Fibroblast of lung (primary cell): ENCODE results near the gene TRIM41. TPM values are rescaled to one million over a fixed set of nuclear protein-coding genes. Genes with fewer than 3 reads are reported as not detected.

Source experiments
- DNase-seq, 2 donors: peaks; one replicate each; pipeline versions ENCODE4 v3.0.0 to v3.0.0-alpha.2; 2010; ENCODE audit warnings: low read depth in 2 of 2
- H2AFZ ChIP-seq: 2 replicates; pipeline ENCODE4 v1.5.1; 2012; ENCODE audit warnings: low read length, control low read depth, inconsistent platforms
- H3K27ac ChIP-seq: 2 replicates; pipeline ENCODE4 v1.5.1; 2011; ENCODE audit warnings: low read length, control low read depth; ENCODE audit not compliant: insufficient read depth
- H3K27me3 ChIP-seq: 2 replicates; pipeline ENCODE4 v1.5.1; 2011; ENCODE audit warnings: mild to moderate bottlenecking, low read length; ENCODE audit not compliant: control insufficient read depth, insufficient read depth
- H3K36me3 ChIP-seq: 2 replicates; pipeline ENCODE4 v1.5.1; 2011; ENCODE audit warnings: low read length; ENCODE audit not compliant: control insufficient read depth, insufficient read depth
- H3K4me1 ChIP-seq: 2 replicates; pipeline ENCODE4 v1.5.1; 2011; ENCODE audit warnings: low read length; ENCODE audit not compliant: control insufficient read depth, insufficient read depth; ENCODE audit errors: extremely low read depth
- H3K4me2 ChIP-seq: 2 replicates; pipeline ENCODE4 v1.5.1; 2011; ENCODE audit warnings: low read length, control low read depth; ENCODE audit not compliant: insufficient read depth; ENCODE audit errors: extremely low read depth
- H3K4me3 ChIP-seq, 4 experiments: fragments of 200-600 bp in 1 of 4; sonication (generic) in 1 of 4; replicated peaks in 1 of 4; 2 replicates each; pipeline ENCODE4 v1.5.1; 2011 to 2016; ENCODE audit warnings: low read length in 4 of 4, low read depth in 3 of 4, mild to moderate bottlenecking in 3 of 4, control low read depth in 2 of 4, inconsistent platforms in 1 of 4, mixed read lengths in 1 of 4; ENCODE audit not compliant: insufficient read depth in 1 of 4; ENCODE audit errors: control extremely low read depth in 1 of 4
- H3K79me2 ChIP-seq: 2 replicates; pipeline ENCODE4 v1.5.1; 2012; ENCODE audit warnings: mild to moderate bottlenecking, low read length, inconsistent platforms; ENCODE audit not compliant: control insufficient read depth, insufficient read depth
- H3K9ac ChIP-seq: 2 replicates; pipeline ENCODE4 v1.5.1; 2011; ENCODE audit warnings: mild to moderate bottlenecking, low read length, control low read depth; ENCODE audit not compliant: insufficient read depth
- H3K9me3 ChIP-seq: 2 replicates; pipeline ENCODE4 v1.5.1; 2012; ENCODE audit warnings: low read depth, low read length; ENCODE audit not compliant: control insufficient read depth, insufficient read depth
- H4K20me1 ChIP-seq: 2 replicates; pipeline ENCODE4 v1.5.1; 2011; ENCODE audit warnings: low read length; ENCODE audit not compliant: control insufficient read depth, insufficient read depth; ENCODE audit errors: extremely low read depth
- CTCF ChIP-seq, 2 donors: IDR thresholded peaks in 1 of 2; conservative IDR thresholded peaks in 1 of 2; 1 replicate in 1 of 2; 2 replicates in 1 of 2; pipeline ENCODE4 v1.5.1; 2011 to 2012; ENCODE audit warnings: low read length in 2 of 2, control low read depth in 1 of 2, inconsistent platforms in 1 of 2, low read depth in 1 of 2, mild to moderate bottlenecking in 1 of 2
- EZH2 ChIP-seq: IDR thresholded peaks from 2 replicates; pipeline ENCODE4 v1.5.1; 2012; ENCODE audit warnings: low read length, control low read depth, mild to moderate bottlenecking; ENCODE audit errors: missing control alignments
- polyA plus RNA-seq, 2 donors: library from polyadenylated mRNA; depleted of rRNA in 1 of 2; stranded (reverse) in 1 of 2; unstranded in 1 of 2; fragments of >200 nt; gene quantifications; 2 replicates each; pipeline ENCODE4 v1.2.1, GENCODE V29; 2011 to 2012; ENCODE audit warnings: missing spikeins in 1 of 2
- total RNA-seq: library from RNA; depleted of rRNA; stranded (reverse); fragments of >200 nt; gene quantifications from 2 replicates; pipeline ENCODE4 v1.2.1, GENCODE V29; 2014

TRIM41 gene
- total and polyA plus RNA-seq, 2 donors (not counting 1 experiment from before 2014, with no cell fraction given), result 8.3 to 17.0 TPM

GRCh38 chr5:181215997-181216989, 6.8 kb upstream of the TRIM41 start:
- Histone ChIP-seq H3K27ac (no peak overlapping the region), H3K27me3 (no peaks in the 10 kb centered on the region), H3K79me2 (no peaks in the 10 kb centered on the region), H2AFZ (peak overlapping the region; percentile 82), H3K4me1 (peaks cover 5% of the 10 kb centered on the region), H3K9me3 (no peaks in the 10 kb centered on the region), H3K4me3 (peak overlapping the region; percentile 28 to 62 (median 46)), H3K9ac (no peak overlapping the region), H4K20me1 (no peaks in the 10 kb centered on the region), H3K36me3 (no peaks in the 10 kb centered on the region), H3K4me2 (peak overlapping the region; percentile 58)
- TF ChIP-seq EZH2, result no peak
- no peak for TF ChIP-seq CTCF (conservative IDR thresholded peaks at IDR 0.05 in 1 of 2, IDR thresholded peaks at IDR 0.05 in 1 of 2; ENCODE audit: low read depth in 1 of 2, low read length in 2 of 2)
- DNase-seq, result no peak

GRCh38 chr5:181217111-181217802, 5.8 kb upstream of the TRIM41 start:
- H3K27ac ChIP-seq, result no peak overlapping the region
- H3K27me3 ChIP-seq, result no peaks in the 10 kb centered on the region
- no peaks in the 10 kb centered on the region for H3K79me2 ChIP-seq
- H2AFZ ChIP-seq, result peak overlapping the region; percentile 63
- peak overlapping the region; percentile 69 for H3K4me2 ChIP-seq
- TF ChIP-seq CTCF (conservative IDR thresholded peaks at IDR 0.05 in 1 of 2, IDR thresholded peaks at IDR 0.05 in 1 of 2; ENCODE audit: low read depth in 1 of 2, low read length in 2 of 2), result peak; percentile 6 to 21
- TF ChIP-seq EZH2, result no peak
- no peaks in the 10 kb centered on the region for H3K36me3 ChIP-seq
- H3K9ac ChIP-seq, result peak overlapping the region; percentile 8
- peak; percentile 54 to 58 for DNase-seq
- H3K4me1 ChIP-seq, result peaks cover 5% of the 10 kb centered on the region
- H3K9me3 ChIP-seq, result no peaks in the 10 kb centered on the region
- no peaks in the 10 kb centered on the region for H4K20me1 ChIP-seq
- peak overlapping the region; percentile 23 to 59 (median 46) for H3K4me3 ChIP-seq

GRCh38 chr5:181217803-181218062, 5.3 kb upstream of the TRIM41 start:
- Histone ChIP-seq H3K9ac (no peak overlapping the region), H2AFZ (peak overlapping the region; percentile 63), H3K4me1 (peaks cover 5% of the 10 kb centered on the region), H4K20me1 (no peaks in the 10 kb centered on the region), H3K27me3 (no peaks in the 10 kb centered on the region), H3K79me2 (no peaks in the 10 kb centered on the region), H3K9me3 (no peaks in the 10 kb centered on the region), H3K36me3 (no peaks in the 10 kb centered on the region), H3K27ac (no peak overlapping the region), H3K4me2 (peak overlapping the region; percentile 69), H3K4me3 (peak overlapping the region; percentile 23 to 59 (median 46))
- DNase-seq, result no peak
- TF ChIP-seq CTCF (conservative IDR thresholded peaks at IDR 0.05 in 1 of 2, IDR thresholded peaks at IDR 0.05 in 1 of 2; ENCODE audit: low read depth in 1 of 2, low read length in 2 of 2), result no peak
